Liver (tissue), 3 donors: ENCODE measurements around the gene ZNF330.

Source experiments
- GABPA ChIP-seq, 2 donors: IDR thresholded peaks in 1 of 2; conservative IDR thresholded peaks in 1 of 2; 2 replicates each; pipeline ENCODE4 v1.6.1; 2016; ENCODE audit warnings: antibody characterized with exemption in 2 of 2, mild to moderate bottlenecking in 1 of 2, moderate library complexity in 1 of 2
- TF ChIP-seq, protein P1 (sequence below): IDR thresholded peaks from 2 replicates; pipeline ENCODE4 v1.6.1; 2016; ENCODE audit warnings: antibody characterized with exemption
- TF ChIP-seq, protein P2 (sequence below): fragments of 150-350 bp; IDR thresholded peaks from 2 replicates; pipeline ENCODE4 v1.5.1; 2017; ENCODE audit warnings: improper control_type of control experiment, low read depth, low read length; ENCODE audit not compliant: missing input control
- donor health status: healthy.
- donor health status: healthy.

- TF ChIP-seq, protein P1, sequence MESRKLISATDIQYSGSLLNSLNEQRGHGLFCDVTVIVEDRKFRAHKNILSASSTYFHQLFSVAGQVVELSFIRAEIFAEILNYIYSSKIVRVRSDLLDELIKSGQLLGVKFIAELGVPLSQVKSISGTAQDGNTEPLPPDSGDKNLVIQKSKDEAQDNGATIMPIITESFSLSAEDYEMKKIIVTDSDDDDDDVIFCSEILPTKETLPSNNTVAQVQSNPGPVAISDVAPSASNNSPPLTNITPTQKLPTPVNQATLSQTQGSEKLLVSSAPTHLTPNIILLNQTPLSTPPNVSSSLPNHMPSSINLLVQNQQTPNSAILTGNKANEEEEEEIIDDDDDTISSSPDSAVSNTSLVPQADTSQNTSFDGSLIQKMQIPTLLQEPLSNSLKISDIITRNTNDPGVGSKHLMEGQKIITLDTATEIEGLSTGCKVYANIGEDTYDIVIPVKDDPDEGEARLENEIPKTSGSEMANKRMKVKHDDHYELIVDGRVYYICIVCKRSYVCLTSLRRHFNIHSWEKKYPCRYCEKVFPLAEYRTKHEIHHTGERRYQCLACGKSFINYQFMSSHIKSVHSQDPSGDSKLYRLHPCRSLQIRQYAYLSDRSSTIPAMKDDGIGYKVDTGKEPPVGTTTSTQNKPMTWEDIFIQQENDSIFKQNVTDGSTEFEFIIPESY: no peak
- TF ChIP-seq, protein P2, sequence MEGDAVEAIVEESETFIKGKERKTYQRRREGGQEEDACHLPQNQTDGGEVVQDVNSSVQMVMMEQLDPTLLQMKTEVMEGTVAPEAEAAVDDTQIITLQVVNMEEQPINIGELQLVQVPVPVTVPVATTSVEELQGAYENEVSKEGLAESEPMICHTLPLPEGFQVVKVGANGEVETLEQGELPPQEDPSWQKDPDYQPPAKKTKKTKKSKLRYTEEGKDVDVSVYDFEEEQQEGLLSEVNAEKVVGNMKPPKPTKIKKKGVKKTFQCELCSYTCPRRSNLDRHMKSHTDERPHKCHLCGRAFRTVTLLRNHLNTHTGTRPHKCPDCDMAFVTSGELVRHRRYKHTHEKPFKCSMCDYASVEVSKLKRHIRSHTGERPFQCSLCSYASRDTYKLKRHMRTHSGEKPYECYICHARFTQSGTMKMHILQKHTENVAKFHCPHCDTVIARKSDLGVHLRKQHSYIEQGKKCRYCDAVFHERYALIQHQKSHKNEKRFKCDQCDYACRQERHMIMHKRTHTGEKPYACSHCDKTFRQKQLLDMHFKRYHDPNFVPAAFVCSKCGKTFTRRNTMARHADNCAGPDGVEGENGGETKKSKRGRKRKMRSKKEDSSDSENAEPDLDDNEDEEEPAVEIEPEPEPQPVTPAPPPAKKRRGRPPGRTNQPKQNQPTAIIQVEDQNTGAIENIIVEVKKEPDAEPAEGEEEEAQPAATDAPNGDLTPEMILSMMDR: no peak
- no peak for TF ChIP-seq GABPA (IDR thresholded peaks at IDR 0.05 in 1 of 2, conservative IDR thresholded peaks at IDR 0.05 in 1 of 2)
These were observed 424 bp upstream of the ZNF330 start for GRCh38 chr4:141220271-141220670.
